ENCODE measurements around the gene FOS. TPM values are rescaled to one million over a fixed set of nuclear protein-coding genes. Genes with fewer than 3 reads are reported as not detected.

Gene FOS
- total and polyA plus RNA-seq, 2 of the 8 experiments (the other 6 are each of a cell fraction or from before 2014, with no cell fraction given) = 50.2 to 51.8 TPM

GRCh38 chr14:75240781-75241180 lies 37.8 kb upstream of the FOS start:
- Histone ChIP-seq H3K27ac (ENCODE audit: low read depth, low read length) (no peak overlapping the region), H3K9me3 (ENCODE audit: insufficient read depth in 2 of 2, low read depth in 1 of 2, low read length in 1 of 2) (no peaks in the 10 kb centered on the region), H3K18ac (ENCODE audit: extremely low read depth, low read length) (no peak overlapping the region), H2AK5ac (ENCODE audit: low read depth, low read length) (no peak overlapping the region), H2BK15ac (ENCODE audit: low read length) (no peak overlapping the region), H4K8ac (ENCODE audit: extremely low read depth, insufficient read depth, low read length) (no peak overlapping the region), H3K79me2 (ENCODE audit: control insufficient read depth in 1 of 2, insufficient read depth in 2 of 2, low read length in 2 of 2) (no peaks in the 10 kb centered on the region), H3K4ac (replicated peaks; ENCODE audit: insufficient read length, low read depth, low read length) (no peak overlapping the region), H3K4me2 (ENCODE audit: insufficient read depth in 1 of 2, low read depth in 2 of 2, low read length in 2 of 2) (no peak overlapping the region), H3K4me3 (ENCODE audit: extremely low read depth in 1 of 4, insufficient read depth in 2 of 4, low read depth in 3 of 4, low read length in 4 of 4) (no peak overlapping the region), H4K91ac (replicated peaks; ENCODE audit: insufficient read length, low read length) (peak overlapping the region; percentile 19), H3K4me1 (replicated peaks in 1 of 4; ENCODE audit: control insufficient read depth in 3 of 4, insufficient read depth in 4 of 4, low read length in 3 of 4) (no peaks in the 10 kb centered on the region; a peak in 1 of 7 replicates), H3K9ac (replicated peaks in 1 of 4; ENCODE audit: extremely low read depth in 1 of 4, low read depth in 3 of 4, low read length in 3 of 4) (no peak overlapping the region), H3K14ac (ENCODE audit: insufficient read length) (no peak overlapping the region), H3K23me2 (ENCODE audit: low read depth, low read length) (no peaks in the 10 kb centered on the region), H3K36me3 (ENCODE audit: control insufficient read depth in 2 of 4, insufficient read depth in 4 of 4, low read length in 3 of 4) (no peaks in the 10 kb centered on the region), H4K20me1 (replicated peaks in 1 of 2; ENCODE audit: control insufficient read depth in 1 of 2, insufficient read depth in 2 of 2, low read length in 2 of 2) (no peaks in the 10 kb centered on the region), H3K79me1 (ENCODE audit: low read depth, low read length) (no peaks in the 10 kb centered on the region), H3K56ac (replicated peaks; ENCODE audit: insufficient read length, low read depth, low read length) (no peak overlapping the region), H4K5ac (ENCODE audit: insufficient read length, low read depth, low read length) (no peak overlapping the region), H3K23ac (ENCODE audit: insufficient read length) (no peak overlapping the region), H2BK12ac (ENCODE audit: low read depth, low read length) (peak overlapping the region; percentile 22; the same call in 1 of the 2 replicates), H2BK20ac (ENCODE audit: low read length) (no peak overlapping the region), H2BK5ac (ENCODE audit: low read depth, low read length) (no peak overlapping the region), H3K27me3 (replicated peaks in 1 of 4; ENCODE audit: control insufficient read depth in 3 of 4, extremely low read depth in 1 of 4, insufficient read depth in 3 of 4, low read length in 3 of 4) (no peaks in the 10 kb centered on the region), H2AFZ (ENCODE audit: low read length) (no peak overlapping the region), H2BK120ac (replicated peaks; ENCODE audit: low read depth, low read length) (no peak overlapping the region)
- FAIRE-seq = no peak
- TF ChIP-seq TAF1 (IDR thresholded peaks at IDR 0.05; ENCODE audit: low read depth, low read length) (no peak), KDM4A (IDR thresholded peaks at IDR 0.05; ENCODE audit: low read depth, low read length, severe bottlenecking) (no peak), CHD2 (IDR thresholded peaks at IDR 0.05; ENCODE audit: low read length) (no peak), EP300 (IDR thresholded peaks at IDR 0.05; ENCODE audit: borderline replicate concordance in 1 of 2, low read depth in 2 of 2, low read length in 2 of 2) (no peak), CBX8 (IDR thresholded peaks at IDR 0.05; ENCODE audit: borderline replicate concordance, low read depth, low read length) (no peak), RXRA (IDR thresholded peaks at IDR 0.05; ENCODE audit: insufficient read depth, low read depth, low read length) (no peak), POU5F1 (IDR thresholded peaks at IDR 0.05; ENCODE audit: low read depth, low read length) (no peak), CHD1 (IDR thresholded peaks at IDR 0.05; ENCODE audit: low read depth, low read length) (no peak), RBBP5 (IDR thresholded peaks at IDR 0.05; ENCODE audit: borderline replicate concordance, low read depth, low read length) (no peak), ZNF274 (IDR thresholded peaks at IDR 0.05; ENCODE audit: borderline replicate concordance, extremely low read depth, low read length) (no peak), SIN3A (conservative IDR thresholded peaks at IDR 0.05 in 1 of 2, IDR thresholded peaks at IDR 0.05 in 1 of 2; ENCODE audit: low read depth in 1 of 2, low read length in 2 of 2) (no peak)
- TF ChIP-seq, protein P1, sequence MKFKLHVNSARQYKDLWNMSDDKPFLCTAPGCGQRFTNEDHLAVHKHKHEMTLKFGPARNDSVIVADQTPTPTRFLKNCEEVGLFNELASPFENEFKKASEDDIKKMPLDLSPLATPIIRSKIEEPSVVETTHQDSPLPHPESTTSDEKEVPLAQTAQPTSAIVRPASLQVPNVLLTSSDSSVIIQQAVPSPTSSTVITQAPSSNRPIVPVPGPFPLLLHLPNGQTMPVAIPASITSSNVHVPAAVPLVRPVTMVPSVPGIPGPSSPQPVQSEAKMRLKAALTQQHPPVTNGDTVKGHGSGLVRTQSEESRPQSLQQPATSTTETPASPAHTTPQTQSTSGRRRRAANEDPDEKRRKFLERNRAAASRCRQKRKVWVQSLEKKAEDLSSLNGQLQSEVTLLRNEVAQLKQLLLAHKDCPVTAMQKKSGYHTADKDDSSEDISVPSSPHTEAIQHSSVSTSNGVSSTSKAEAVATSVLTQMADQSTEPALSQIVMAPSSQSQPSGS (IDR thresholded peaks at IDR 0.05; ENCODE audit: low read length) = no peak
- no peak for DNase-seq (ENCODE audit: low read depth in 1 of 2, low spot score in 2 of 2)
- 82% methylated on average over 6 of the region's 6 CpGs; no CpG with 5 or more reads in 1 of the 2 experiments for WGBS, 2 experiments (ENCODE audit: extremely low coverage in 1 of 2, insufficient coverage in 1 of 2, insufficient read length in 1 of 2, insufficient replicate concordance in 2 of 2, low coverage in 1 of 2, low lambda C conversion rate in 2 of 2, missing lambda C conversion rate in 1 of 2)
- ChIA-PET CTCF (ENCODE audit: partially characterized antibody) (interaction anchor here (0.8 to 1.0 kb wide), 3 partner anchors 60 to 98 kb away, joined by 3 to 4 read pairs (median 3); no protein-coding TSS in a partner anchor), POLR2A (ENCODE audit: partially characterized antibody) (interaction anchor here (0.7 to 1.7 kb wide), 5 partner anchors 14 to 236 kb away, joined by 3 to 7 read pairs (median 3); no protein-coding TSS in a partner anchor)
